Neural progenitor cell (in vitro differentiated cells): ENCODE measurements around the gene KRT20. TPM values are rescaled to one million over a fixed set of nuclear protein-coding genes. Genes with fewer than 3 reads are reported as not detected.

ENCODE experiments used
- DNase-seq: peaks from one replicate; pipeline ENCODE4 v3.0.0-alpha.2; 2016; ENCODE audit warnings: low spot score
- H2AFZ ChIP-seq: fragments of 200-600 bp; sonication (generic); replicated peaks from 2 replicates; pipeline ENCODE4 v1.6.1; 2016; ENCODE audit warnings: antibody characterized with exemption
- H3F3A ChIP-seq: fragments of 200-600 bp; sonication (generic); 2 replicates; pipeline ENCODE4 v1.6.1; 2016; ENCODE audit warnings: antibody characterized with exemption, low read depth
- H3K27ac ChIP-seq: fragments of 200-600 bp; sonication (generic); 2 replicates; pipeline ENCODE4 v1.5.1; 2016; ENCODE audit warnings: mild to moderate bottlenecking
- H3K27me3 ChIP-seq: fragments of 200-600 bp; sonication (generic); 2 replicates; pipeline ENCODE4 v1.6.1; 2016; ENCODE audit warnings: mild to moderate bottlenecking, moderate library complexity
- H3K36me3 ChIP-seq: fragments of 200-600 bp; sonication (generic); 2 replicates; pipeline ENCODE4 v1.5.1; 2016
- H3K4me1 ChIP-seq: fragments of 200-600 bp; sonication (generic); 2 replicates; pipeline ENCODE4 v1.6.1; 2016; ENCODE audit warnings: mixed run types
- H3K4me2 ChIP-seq: fragments of 200-600 bp; sonication (generic); 2 replicates; pipeline ENCODE4 v1.6.1; 2016
- H3K4me3 ChIP-seq: fragments of 200-600 bp; sonication (generic); 2 replicates; pipeline ENCODE4 v1.5.1; 2016
- H3K79me2 ChIP-seq: fragments of 200-600 bp; sonication (generic); 2 replicates; pipeline ENCODE4 v1.6.1; 2016; ENCODE audit warnings: low read depth
- H3K9ac ChIP-seq: fragments of 200-600 bp; sonication (generic); 2 replicates; pipeline ENCODE4 v1.6.1; 2016
- H3K9me3 ChIP-seq: fragments of 200-600 bp; sonication (generic); 2 replicates; pipeline ENCODE4 v1.5.1; 2016; ENCODE audit warnings: low read depth
- H4K20me1 ChIP-seq: fragments of 200-600 bp; sonication (generic); 2 replicates; pipeline ENCODE4 v1.6.1; 2016; ENCODE audit warnings: low read depth
- H3K27ac Mint-ChIP-seq: 3 replicates; pipeline ENCODE4 v1.8.0; 2021; ENCODE audit warnings: mixed read lengths
- H3K27me3 Mint-ChIP-seq: 2 replicates; pipeline ENCODE4 v1.8.0; 2022; ENCODE audit warnings: low read depth, mild to moderate bottlenecking, inconsistent platforms, moderate library complexity, mixed read lengths; ENCODE audit not compliant: insufficient read depth
- H3K36me3 Mint-ChIP-seq: 3 replicates; pipeline ENCODE4 v1.8.0; 2021; ENCODE audit warnings: mixed read lengths
- H3K4me1 Mint-ChIP-seq: 3 replicates; pipeline ENCODE4 v1.8.0; 2021; ENCODE audit warnings: mixed read lengths
- H3K4me3 Mint-ChIP-seq: 3 replicates; pipeline ENCODE4 v1.8.0; 2021; ENCODE audit warnings: mild to moderate bottlenecking, moderate library complexity, mixed read lengths
- H3K9me3 Mint-ChIP-seq: 3 replicates; pipeline ENCODE4 v1.8.0; 2020; ENCODE audit warnings: mixed read lengths
- CTCF ChIP-seq: fragments of 200-600 bp; sonication (generic); IDR thresholded peaks from 2 replicates; pipeline ENCODE4 v1.5.1; 2017; ENCODE audit warnings: antibody characterized with exemption, mild to moderate bottlenecking
- EZH2 ChIP-seq: fragments of 200-600 bp; sonication (generic); IDR thresholded peaks from 2 replicates; pipeline ENCODE4 v1.6.1; 2017; ENCODE audit warnings: antibody characterized with exemption, mild to moderate bottlenecking, moderate library complexity
- EZH2phosphoT487 ChIP-seq: fragments of 200-600 bp; sonication (generic); IDR thresholded peaks from 2 replicates; pipeline ENCODE4 v1.6.1; 2017; ENCODE audit warnings: antibody characterized with exemption
- total RNA-seq: library from RNA; depleted of rRNA; stranded (reverse); fragments of >200 nt; gene quantifications from 2 replicates; pipeline ENCODE4 v1.2.3, GENCODE V29; 2015; ENCODE audit warnings: low replicate concordance

KRT20 gene
- total RNA-seq, 1 donor from 2014 or later: not detected

- Histone ChIP-seq H2AFZ (no peak overlapping the region), H3K9me3 (no peaks in the 10 kb centered on the region), H3K79me2 (no peaks in the 10 kb centered on the region), H3K9ac (no peak overlapping the region), H3K27ac (no peak overlapping the region), H3F3A (no peaks in the 10 kb centered on the region), H3K36me3 (no peaks in the 10 kb centered on the region), H3K4me3 (no peak overlapping the region), H3K27me3 (no peaks in the 10 kb centered on the region), H3K4me1 (no peaks in the 10 kb centered on the region), H4K20me1 (no peaks in the 10 kb centered on the region), H3K4me2 (no peak overlapping the region)
- Mint-ChIP-seq H3K4me3 (no peak overlapping the region), H3K36me3 (no peaks in the 10 kb centered on the region), H3K27me3 (no peaks in the 10 kb centered on the region), H3K4me1 (no peaks in the 10 kb centered on the region), H3K9me3 (no peaks in the 10 kb centered on the region), H3K27ac (no peak overlapping the region)
- DNase-seq: no peak
- no peak for TF ChIP-seq EZH2
- no peak for TF ChIP-seq CTCF
- no peak for TF ChIP-seq EZH2phosphoT487
Measured at GRCh38 chr17:40883031-40883430, 2.0 kb downstream of the KRT20 start.

GRCh38 chr17:40879026-40879425 is 6.0 kb downstream of the KRT20 start:
- H4K20me1 ChIP-seq: no peaks in the 10 kb centered on the region

GRCh38 chr17:40878044-40878443 is 7.0 kb downstream of the KRT20 start:
- no peak overlapping the region for H3K27ac Mint-ChIP-seq
- Histone ChIP-seq H3K4me1 (no peaks in the 10 kb centered on the region), H3K27me3 (no peaks in the 10 kb centered on the region), H3K79me2 (no peaks in the 10 kb centered on the region), H3K4me3 (no peak overlapping the region), H3K27ac (no peak overlapping the region), H3K36me3 (no peaks in the 10 kb centered on the region), H3K4me2 (no peak overlapping the region), H4K20me1 (no peaks in the 10 kb centered on the region), H3K9ac (no peak overlapping the region), H3F3A (no peaks in the 10 kb centered on the region), H3K9me3 (no peaks in the 10 kb centered on the region), H2AFZ (no peak overlapping the region)
- H3K9me3 Mint-ChIP-seq: no peaks in the 10 kb centered on the region
- no peak for DNase-seq
- TF ChIP-seq EZH2 (no peak), CTCF (no peak), EZH2phosphoT487 (no peak)
- H3K36me3 Mint-ChIP-seq: no peaks in the 10 kb centered on the region
- H3K27me3 Mint-ChIP-seq: no peaks in the 10 kb centered on the region
- H3K4me1 Mint-ChIP-seq: no peaks in the 10 kb centered on the region
- no peak overlapping the region for H3K4me3 Mint-ChIP-seq

More at GRCh38 chr17:40879026-40879425, 6.0 kb downstream of the KRT20 start:
- no peak overlapping the region for H3K4me2 ChIP-seq
- no peak overlapping the region for H3K27ac Mint-ChIP-seq
- no peak overlapping the region for H2AFZ ChIP-seq
- no peaks in the 10 kb centered on the region for H3K36me3 ChIP-seq
- no peak overlapping the region for H3K4me3 Mint-ChIP-seq
- TF ChIP-seq CTCF: no peak
- no peak for TF ChIP-seq EZH2phosphoT487
- no peak for TF ChIP-seq EZH2
- no peaks in the 10 kb centered on the region for H3K27me3 ChIP-seq
- no peak for DNase-seq
- H3K27me3 Mint-ChIP-seq: no peaks in the 10 kb centered on the region
- no peaks in the 10 kb centered on the region for H3K4me1 Mint-ChIP-seq
- H3K79me2 ChIP-seq: no peaks in the 10 kb centered on the region
- no peaks in the 10 kb centered on the region for H3K36me3 Mint-ChIP-seq
- no peaks in the 10 kb centered on the region for H3K4me1 ChIP-seq
- H3K9me3 Mint-ChIP-seq: no peaks in the 10 kb centered on the region
- no peak overlapping the region for H3K4me3 ChIP-seq
- no peak overlapping the region for H3K9ac ChIP-seq
- H3F3A ChIP-seq: no peaks in the 10 kb centered on the region
- H3K9me3 ChIP-seq: no peaks in the 10 kb centered on the region
- no peak overlapping the region for H3K27ac ChIP-seq
